ENCODE measurements around the gene WDR13.

DNA sequence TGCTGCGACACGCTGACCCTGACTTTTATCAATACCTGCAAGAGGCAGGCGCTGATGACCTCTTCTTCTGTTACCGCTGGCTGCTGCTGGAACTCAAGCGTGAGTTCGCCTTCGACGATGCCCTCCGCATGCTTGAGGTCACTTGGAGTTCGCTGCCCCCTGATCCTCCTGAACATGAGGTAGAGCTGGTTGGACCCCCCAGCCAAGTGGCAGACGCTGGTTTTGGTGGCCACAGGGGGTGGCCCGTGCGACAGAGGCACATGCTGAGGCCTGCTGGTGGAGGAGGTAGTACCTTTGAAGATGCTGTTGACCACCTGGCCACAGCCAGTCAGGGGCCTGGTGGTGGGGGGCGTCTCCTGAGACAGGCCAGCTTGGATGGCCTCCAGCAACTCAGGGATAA lies 37.2 kb upstream of the WDR13 start:
- TF ChIP-seq, protein P1, sequence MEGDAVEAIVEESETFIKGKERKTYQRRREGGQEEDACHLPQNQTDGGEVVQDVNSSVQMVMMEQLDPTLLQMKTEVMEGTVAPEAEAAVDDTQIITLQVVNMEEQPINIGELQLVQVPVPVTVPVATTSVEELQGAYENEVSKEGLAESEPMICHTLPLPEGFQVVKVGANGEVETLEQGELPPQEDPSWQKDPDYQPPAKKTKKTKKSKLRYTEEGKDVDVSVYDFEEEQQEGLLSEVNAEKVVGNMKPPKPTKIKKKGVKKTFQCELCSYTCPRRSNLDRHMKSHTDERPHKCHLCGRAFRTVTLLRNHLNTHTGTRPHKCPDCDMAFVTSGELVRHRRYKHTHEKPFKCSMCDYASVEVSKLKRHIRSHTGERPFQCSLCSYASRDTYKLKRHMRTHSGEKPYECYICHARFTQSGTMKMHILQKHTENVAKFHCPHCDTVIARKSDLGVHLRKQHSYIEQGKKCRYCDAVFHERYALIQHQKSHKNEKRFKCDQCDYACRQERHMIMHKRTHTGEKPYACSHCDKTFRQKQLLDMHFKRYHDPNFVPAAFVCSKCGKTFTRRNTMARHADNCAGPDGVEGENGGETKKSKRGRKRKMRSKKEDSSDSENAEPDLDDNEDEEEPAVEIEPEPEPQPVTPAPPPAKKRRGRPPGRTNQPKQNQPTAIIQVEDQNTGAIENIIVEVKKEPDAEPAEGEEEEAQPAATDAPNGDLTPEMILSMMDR (IDR thresholded peaks at IDR 0.05) = no peak
- TF ChIP-seq POLR2A (IDR thresholded peaks at IDR 0.05) = no peak
